ENCODE results near the gene TGM4.

TGM4 gene

GRCh38 chr3:44923632-44924456, 49.4 kb downstream of the TGM4 start:
- peak; percentile 70 for DNase-seq (ENCODE audit: low read depth)
- no peak for TF ChIP-seq CTCF (conservative IDR thresholded peaks at IDR 0.05; ENCODE audit: low read length)
- no peak overlapping the region for H3K4me3 ChIP-seq (ENCODE audit: low read length)

GRCh38 chr3:44924457-44925084, 50.2 kb downstream of the TGM4 start:
- no peak for TF ChIP-seq CTCF (conservative IDR thresholded peaks at IDR 0.05; ENCODE audit: low read length)
- DNase-seq (ENCODE audit: low read depth): no peak
- no peak overlapping the region for H3K4me3 ChIP-seq (ENCODE audit: low read length)

- DNase-seq (ENCODE audit: low read depth): no peak
- H3K4me3 ChIP-seq (ENCODE audit: low read length): no peak overlapping the region
- no peak for TF ChIP-seq CTCF (conservative IDR thresholded peaks at IDR 0.05; ENCODE audit: low read length)
These were observed 51.8 kb downstream of the TGM4 start for GRCh38 chr3:44926172-44926571.

- no peak for TF ChIP-seq CTCF (conservative IDR thresholded peaks at IDR 0.05; ENCODE audit: low read length)
- H3K4me3 ChIP-seq (ENCODE audit: low read length): no peak overlapping the region
- DNase-seq (ENCODE audit: low read depth): no peak
These were observed 52.5 kb downstream of the TGM4 start for GRCh38 chr3:44926921-44927320.

- no peak for TF ChIP-seq CTCF (conservative IDR thresholded peaks at IDR 0.05; ENCODE audit: low read length)
- no peak overlapping the region for H3K4me3 ChIP-seq (ENCODE audit: low read length)
- DNase-seq (ENCODE audit: low read depth): no peak
These were observed 53.0 kb downstream of the TGM4 start for GRCh38 chr3:44927371-44927770.

- no peak for TF ChIP-seq CTCF (conservative IDR thresholded peaks at IDR 0.05; ENCODE audit: low read length)
- no peak overlapping the region for H3K4me3 ChIP-seq (ENCODE audit: low read length)
- DNase-seq (ENCODE audit: low read depth): no peak
These were observed 55.4 kb downstream of the TGM4 start for GRCh38 chr3:44929782-44930181.

GRCh38 chr3:44930911-44931310, 56.5 kb downstream of the TGM4 start:
- DNase-seq (ENCODE audit: low read depth): no peak
- TF ChIP-seq CTCF (conservative IDR thresholded peaks at IDR 0.05; ENCODE audit: low read length): no peak
- H3K4me3 ChIP-seq (ENCODE audit: low read length): no peak overlapping the region
